ENCODE results near the gene SPEF1.

GRCh38 chr20:3768342-3769130, 12.7 kb downstream of the SPEF1 start:
- peak in 1 of 2 donors; percentile 54 for TF ChIP-seq CTCF (IDR thresholded peaks at IDR 0.05)
- TF ChIP-seq POLR2A (IDR thresholded peaks at IDR 0.05) = no peak
- TF ChIP-seq POLR2AphosphoS5 (IDR thresholded peaks at IDR 0.05) = peak in 1 of 3 donors; percentile 21

Data from suprapubic skin (tissue), 4 donors.